Adipocyte (in vitro differentiated cells): Measurements from ENCODE around the gene TLK2.

Experiments
- DNase-seq: peaks from one replicate; pipeline ENCODE4 v3.0.0-alpha.2; 2015; ENCODE audit warnings: low read depth
- H3K27me3 ChIP-seq: replicated peaks from 2 replicates; pipeline ENCODE4 v1.7.0; 2013; ENCODE audit warnings: mild to moderate bottlenecking, low read length, moderate library complexity; ENCODE audit not compliant: control insufficient read depth, insufficient read depth
- H3K36me3 ChIP-seq: 2 replicates; pipeline ENCODE4 v1.7.0; 2013; ENCODE audit warnings: low read length, mild to moderate bottlenecking, moderate library complexity; ENCODE audit not compliant: control insufficient read depth, insufficient read depth, severe bottlenecking
- H3K4me1 ChIP-seq: 2 replicates; pipeline ENCODE4 v1.7.0; 2013; ENCODE audit warnings: mild to moderate bottlenecking, low read length, moderate library complexity; ENCODE audit not compliant: control insufficient read depth, insufficient read depth
- H3K4me3 ChIP-seq: 2 replicates; pipeline ENCODE4 v1.7.0; 2013; ENCODE audit warnings: mild to moderate bottlenecking, low read length, moderate library complexity
- H3K9ac ChIP-seq: 2 replicates; pipeline ENCODE4 v1.7.0; 2013; ENCODE audit warnings: mild to moderate bottlenecking, low read length, moderate library complexity
- H3K9me3 ChIP-seq: 2 replicates; pipeline ENCODE4 v1.7.0; 2013; ENCODE audit warnings: mild to moderate bottlenecking, low read length, moderate library complexity; ENCODE audit not compliant: control insufficient read depth

The TLK2 gene

GRCh38 chr17:62662855-62663254 lies 184.2 kb downstream of the TLK2 start:
- DNase-seq: no peak
- Histone ChIP-seq H3K4me1 (peaks cover 11% of the 10 kb centered on the region), H3K9me3 (peaks cover 8% of the 10 kb centered on the region), H3K9ac (no peak overlapping the region), H3K27me3 (no peaks in the 10 kb centered on the region), H3K4me3 (no peak overlapping the region), H3K36me3 (peaks cover 8% of the 10 kb centered on the region)
